ENCODE measurements around the gene SPESP1.

DNA sequence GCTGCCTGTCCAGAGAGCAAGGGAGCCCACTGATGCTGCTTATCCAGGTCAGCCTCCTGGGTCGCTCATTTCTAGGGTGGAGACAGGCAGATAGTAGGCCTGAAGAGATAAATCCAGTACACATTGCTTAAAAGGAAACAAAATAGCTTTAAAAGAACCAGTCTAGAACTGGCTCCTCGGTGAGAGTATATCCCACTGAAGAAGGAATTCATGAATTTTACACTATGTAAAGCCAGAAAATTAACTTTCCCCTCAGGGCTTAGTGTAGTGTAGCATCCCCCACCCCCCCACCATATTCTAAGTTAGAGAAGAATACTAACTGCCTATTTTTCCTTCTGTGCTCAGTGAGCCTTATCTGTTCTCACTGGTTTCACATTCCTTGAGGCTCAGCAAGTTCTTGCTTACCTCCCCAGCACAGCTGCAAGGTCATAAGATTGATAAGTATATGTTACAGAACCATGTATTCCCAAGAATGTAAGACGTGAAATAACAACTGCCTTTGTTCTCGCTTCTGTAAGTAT is 53.7 kb downstream of the SPESP1 start:
- no peak for TF ChIP-seq CTCF (IDR thresholded peaks at IDR 0.05)
- TF ChIP-seq POLR2A (IDR thresholded peaks at IDR 0.05): no peak

Measured in thyroid gland (tissue), 4 donors.